Fibroblast of lung (primary cell): ENCODE measurements around the gene DLK2. TPM values are rescaled to one million over a fixed set of nuclear protein-coding genes. Genes with fewer than 3 reads are reported as not detected.

Experiments
- DNase-seq, 2 donors: peaks; one replicate each; pipeline versions ENCODE4 v3.0.0 to v3.0.0-alpha.2; 2010; ENCODE audit warnings: low read depth in 2 of 2
- H2AFZ ChIP-seq: 2 replicates; pipeline ENCODE4 v1.5.1; 2012; ENCODE audit warnings: low read length, control low read depth, inconsistent platforms
- H3K27ac ChIP-seq: 2 replicates; pipeline ENCODE4 v1.5.1; 2011; ENCODE audit warnings: low read length, control low read depth; ENCODE audit not compliant: insufficient read depth
- H3K27me3 ChIP-seq: 2 replicates; pipeline ENCODE4 v1.5.1; 2011; ENCODE audit warnings: mild to moderate bottlenecking, low read length; ENCODE audit not compliant: control insufficient read depth, insufficient read depth
- H3K36me3 ChIP-seq: 2 replicates; pipeline ENCODE4 v1.5.1; 2011; ENCODE audit warnings: low read length; ENCODE audit not compliant: control insufficient read depth, insufficient read depth
- H3K4me1 ChIP-seq: 2 replicates; pipeline ENCODE4 v1.5.1; 2011; ENCODE audit warnings: low read length; ENCODE audit not compliant: control insufficient read depth, insufficient read depth; ENCODE audit errors: extremely low read depth
- H3K4me2 ChIP-seq: 2 replicates; pipeline ENCODE4 v1.5.1; 2011; ENCODE audit warnings: low read length, control low read depth; ENCODE audit not compliant: insufficient read depth; ENCODE audit errors: extremely low read depth
- H3K4me3 ChIP-seq, 4 experiments: fragments of 200-600 bp in 1 of 4; sonication (generic) in 1 of 4; replicated peaks in 1 of 4; 2 replicates each; pipeline ENCODE4 v1.5.1; 2011 to 2016; ENCODE audit warnings: low read length in 4 of 4, low read depth in 3 of 4, mild to moderate bottlenecking in 3 of 4, control low read depth in 2 of 4, inconsistent platforms in 1 of 4, mixed read lengths in 1 of 4; ENCODE audit not compliant: insufficient read depth in 1 of 4; ENCODE audit errors: control extremely low read depth in 1 of 4
- H3K79me2 ChIP-seq: 2 replicates; pipeline ENCODE4 v1.5.1; 2012; ENCODE audit warnings: mild to moderate bottlenecking, low read length, inconsistent platforms; ENCODE audit not compliant: control insufficient read depth, insufficient read depth
- H3K9ac ChIP-seq: 2 replicates; pipeline ENCODE4 v1.5.1; 2011; ENCODE audit warnings: mild to moderate bottlenecking, low read length, control low read depth; ENCODE audit not compliant: insufficient read depth
- H3K9me3 ChIP-seq: 2 replicates; pipeline ENCODE4 v1.5.1; 2012; ENCODE audit warnings: low read depth, low read length; ENCODE audit not compliant: control insufficient read depth, insufficient read depth
- H4K20me1 ChIP-seq: 2 replicates; pipeline ENCODE4 v1.5.1; 2011; ENCODE audit warnings: low read length; ENCODE audit not compliant: control insufficient read depth, insufficient read depth; ENCODE audit errors: extremely low read depth
- EZH2 ChIP-seq: IDR thresholded peaks from 2 replicates; pipeline ENCODE4 v1.5.1; 2012; ENCODE audit warnings: low read length, control low read depth, mild to moderate bottlenecking; ENCODE audit errors: missing control alignments
- polyA plus RNA-seq, 2 donors: library from polyadenylated mRNA; depleted of rRNA in 1 of 2; stranded (reverse) in 1 of 2; unstranded in 1 of 2; fragments of >200 nt; gene quantifications; 2 replicates each; pipeline ENCODE4 v1.2.1, GENCODE V29; 2011 to 2012; ENCODE audit warnings: missing spikeins in 1 of 2
- total RNA-seq: library from RNA; depleted of rRNA; stranded (reverse); fragments of >200 nt; gene quantifications from 2 replicates; pipeline ENCODE4 v1.2.1, GENCODE V29; 2014
- TF ChIP-seq, protein P1 (sequence below), 2 donors: IDR thresholded peaks in 1 of 2; conservative IDR thresholded peaks in 1 of 2; 1 replicate in 1 of 2; 2 replicates in 1 of 2; pipeline ENCODE4 v1.5.1; 2011 to 2012; ENCODE audit warnings: low read length in 2 of 2, control low read depth in 1 of 2, inconsistent platforms in 1 of 2, low read depth in 1 of 2, mild to moderate bottlenecking in 1 of 2

The DLK2 gene
- total and polyA plus RNA-seq, 2 donors (not counting 1 experiment from before 2014, with no cell fraction given) = 0.17 to 0.23 TPM

DNA sequence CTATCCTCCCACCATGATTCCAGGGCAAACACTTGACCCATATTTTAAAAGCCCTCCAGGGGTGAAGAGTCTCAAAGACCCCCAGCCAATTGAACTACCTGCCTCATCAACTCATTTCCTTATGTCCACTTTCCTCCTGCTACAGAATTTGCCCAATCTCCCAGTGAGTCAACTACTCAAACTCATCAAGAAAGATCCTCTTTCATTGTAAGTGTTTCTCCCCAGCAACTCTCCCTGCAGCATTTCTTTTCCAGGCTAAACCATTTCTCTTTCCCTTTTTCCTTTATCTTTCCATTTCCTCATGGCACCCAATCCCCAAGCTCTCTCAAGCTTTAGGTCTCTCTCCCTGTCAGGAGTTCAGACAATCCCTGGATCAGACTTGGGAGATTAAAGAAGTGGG is 1.5 kb downstream of the DLK2 start:
- peaks cover 3% of the 10 kb centered on the region for H3K27me3 ChIP-seq

DNA sequence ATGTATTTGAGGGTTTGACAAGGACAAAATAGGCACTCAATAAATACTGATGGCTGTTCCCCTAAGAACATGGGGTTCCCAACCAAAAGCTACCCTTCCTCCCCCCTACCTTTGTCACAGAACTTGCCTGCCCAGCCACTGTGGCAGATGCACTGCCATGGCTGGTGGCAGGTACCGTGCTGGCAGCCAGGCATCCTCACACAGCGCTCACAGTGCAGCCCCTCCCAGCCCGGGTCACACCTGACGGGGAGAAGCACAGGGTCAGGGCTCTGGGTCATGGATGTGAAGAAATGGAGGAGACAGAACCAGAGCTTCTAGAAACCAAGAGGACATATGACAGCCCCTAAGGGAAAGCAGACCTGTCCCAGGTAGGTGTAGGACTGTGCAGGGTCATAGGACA is 2.5 kb downstream of the DLK2 start:
- Histone ChIP-seq H3K79me2 (no peaks in the 10 kb centered on the region), H3K27me3 (peaks cover 3% of the 10 kb centered on the region), H2AFZ (no peak overlapping the region), H3K9ac (no peak overlapping the region), H3K4me3 (no peak overlapping the region), H3K36me3 (peaks cover 12% of the 10 kb centered on the region), H3K9me3 (no peaks in the 10 kb centered on the region), H4K20me1 (no peaks in the 10 kb centered on the region), H3K27ac (no peak overlapping the region), H3K4me2 (no peak overlapping the region), H3K4me1 (peaks cover 3% of the 10 kb centered on the region)
- DNase-seq = no peak
- TF ChIP-seq, protein P1, sequence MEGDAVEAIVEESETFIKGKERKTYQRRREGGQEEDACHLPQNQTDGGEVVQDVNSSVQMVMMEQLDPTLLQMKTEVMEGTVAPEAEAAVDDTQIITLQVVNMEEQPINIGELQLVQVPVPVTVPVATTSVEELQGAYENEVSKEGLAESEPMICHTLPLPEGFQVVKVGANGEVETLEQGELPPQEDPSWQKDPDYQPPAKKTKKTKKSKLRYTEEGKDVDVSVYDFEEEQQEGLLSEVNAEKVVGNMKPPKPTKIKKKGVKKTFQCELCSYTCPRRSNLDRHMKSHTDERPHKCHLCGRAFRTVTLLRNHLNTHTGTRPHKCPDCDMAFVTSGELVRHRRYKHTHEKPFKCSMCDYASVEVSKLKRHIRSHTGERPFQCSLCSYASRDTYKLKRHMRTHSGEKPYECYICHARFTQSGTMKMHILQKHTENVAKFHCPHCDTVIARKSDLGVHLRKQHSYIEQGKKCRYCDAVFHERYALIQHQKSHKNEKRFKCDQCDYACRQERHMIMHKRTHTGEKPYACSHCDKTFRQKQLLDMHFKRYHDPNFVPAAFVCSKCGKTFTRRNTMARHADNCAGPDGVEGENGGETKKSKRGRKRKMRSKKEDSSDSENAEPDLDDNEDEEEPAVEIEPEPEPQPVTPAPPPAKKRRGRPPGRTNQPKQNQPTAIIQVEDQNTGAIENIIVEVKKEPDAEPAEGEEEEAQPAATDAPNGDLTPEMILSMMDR (conservative IDR thresholded peaks at IDR 0.05 in 1 of 2, IDR thresholded peaks at IDR 0.05 in 1 of 2; ENCODE audit: low read depth in 1 of 2, low read length in 2 of 2) = no peak
- TF ChIP-seq EZH2 = no peak

More for the DNA sequence above, 1.5 kb downstream of the DLK2 start:
- no peaks in the 10 kb centered on the region for H4K20me1 ChIP-seq
- peaks cover 3% of the 10 kb centered on the region for H3K4me1 ChIP-seq
- no peak overlapping the region for H2AFZ ChIP-seq
- no peak for DNase-seq
- no peak overlapping the region for H3K4me2 ChIP-seq
- H3K36me3 ChIP-seq = peaks cover 12% of the 10 kb centered on the region
- H3K4me3 ChIP-seq = no peak overlapping the region
- H3K9ac ChIP-seq = no peak overlapping the region
- TF ChIP-seq EZH2 = no peak
- TF ChIP-seq, protein P1 (conservative IDR thresholded peaks at IDR 0.05 in 1 of 2, IDR thresholded peaks at IDR 0.05 in 1 of 2; ENCODE audit: low read depth in 1 of 2, low read length in 2 of 2) = no peak
- H3K27ac ChIP-seq = no peak overlapping the region
- no peaks in the 10 kb centered on the region for H3K79me2 ChIP-seq
- no peaks in the 10 kb centered on the region for H3K9me3 ChIP-seq

DNA sequence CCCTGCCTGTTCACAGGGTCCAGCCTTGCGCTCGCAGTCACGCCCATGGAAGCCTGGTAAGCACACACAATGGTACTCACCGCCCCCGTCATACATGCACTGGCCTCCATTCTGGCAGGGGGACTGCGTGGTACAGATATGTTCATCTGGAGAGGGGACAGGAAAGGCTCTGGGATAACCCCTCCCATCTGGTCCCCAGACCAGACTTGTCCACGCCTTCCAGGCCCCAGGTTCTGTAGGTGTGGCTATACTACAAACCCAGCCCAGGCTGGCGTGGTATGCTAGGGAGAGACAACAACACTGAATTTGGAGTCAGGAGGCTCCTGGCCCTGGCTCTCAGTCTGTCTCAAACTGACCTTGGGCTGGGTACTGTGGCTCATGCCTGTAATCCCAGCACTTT is 3.4 kb downstream of the DLK2 start:
- peaks cover 3% of the 10 kb centered on the region for H3K4me1 ChIP-seq
- no peak for DNase-seq

More for the DNA sequence above, 3.4 kb downstream of the DLK2 start:
- no peak overlapping the region for H2AFZ ChIP-seq
- no peak for TF ChIP-seq EZH2
- TF ChIP-seq, protein P1 (conservative IDR thresholded peaks at IDR 0.05 in 1 of 2, IDR thresholded peaks at IDR 0.05 in 1 of 2; ENCODE audit: low read depth in 1 of 2, low read length in 2 of 2) = no peak
- no peak overlapping the region for H3K4me3 ChIP-seq
- H4K20me1 ChIP-seq = no peaks in the 10 kb centered on the region
- no peak overlapping the region for H3K4me2 ChIP-seq
- H3K79me2 ChIP-seq = no peaks in the 10 kb centered on the region
- H3K9me3 ChIP-seq = no peaks in the 10 kb centered on the region
- no peak overlapping the region for H3K9ac ChIP-seq
- H3K27ac ChIP-seq = no peak overlapping the region
- H3K27me3 ChIP-seq = peaks cover 3% of the 10 kb centered on the region
- peaks cover 12% of the 10 kb centered on the region for H3K36me3 ChIP-seq
